PC-3 (cell line): Measurements from ENCODE around the gene HNMT. TPM values are rescaled to one million over a fixed set of nuclear protein-coding genes. Genes with fewer than 3 reads are reported as not detected.
"Not testable (repeated sequence)": the region's sequence is repeated elsewhere in the genome, so short reads cannot be mapped to it uniquely, and the experiment has no call there.

ENCODE experiments used
- ATAC-seq: fragments of 200-7000 bp; cut with Tn5 transposase; 2 replicates; pipeline ENCODE4 v1.9.1; 2020; ENCODE audit warnings: mild to moderate bottlenecking, moderate library complexity
- BruUV-seq: library from RNA; stranded (reverse); fragments of 400-500 nt; replicated peaks from 2 replicates; lab custom pipeline; 2021; lab: Mats Ljungman, UMichigan
- CTCF ChIA-PET: fragments of 300-600 bp; sonication (Branson Sonifier 250); formaldehyde crosslinking; loops from one replicate; lab custom pipeline; 2022; ENCODE audit warnings: antibody characterized with exemption; lab: Charles Lee
- POLR2A ChIA-PET: fragments of 300-600 bp; sonication (Branson Sonifier 250); formaldehyde crosslinking; loops from one replicate; lab custom pipeline; 2022; ENCODE audit warnings: antibody characterized with exemption; ENCODE audit not compliant: unreplicated experiment; lab: Charles Lee
- DNase-seq: peaks from one replicate; pipeline ENCODE4 v3.0.0-alpha.2; 2015
- H2AFZ ChIP-seq: fragments of 300-600 bp; sonication (generic); 2 replicates; pipeline ENCODE4 v1.6.0; 2016; ENCODE audit warnings: antibody characterized with exemption, low read length
- H3F3A ChIP-seq: fragments of 300-600 bp; sonication (generic); one replicate; pipeline ENCODE4 v1.6.0; 2017; ENCODE audit warnings: antibody characterized with exemption, low read length, control low read depth, mild to moderate bottlenecking; ENCODE audit not compliant: unreplicated experiment
- H3K27ac ChIP-seq: fragments of 300-600 bp; sonication (generic); 2 replicates; pipeline ENCODE4 v1.5.1; 2016; ENCODE audit warnings: mild to moderate bottlenecking, low read length
- H3K27me3 ChIP-seq: fragments of 300-600 bp; sonication (generic); 2 replicates; pipeline ENCODE4 v1.6.1; 2016; ENCODE audit warnings: low read length, mixed read lengths
- H3K36me3 ChIP-seq: fragments of 300-600 bp; sonication (generic); 2 replicates; pipeline ENCODE4 v1.6.1; 2016; ENCODE audit warnings: low read depth, mixed run types, low read length, mixed read lengths
- H3K4me1 ChIP-seq: fragments of 300-600 bp; sonication (generic); 2 replicates; pipeline ENCODE4 v1.5.1; 2016; ENCODE audit warnings: low read length; ENCODE audit not compliant: insufficient read depth
- H3K4me2 ChIP-seq: fragments of 300-600 bp; sonication (generic); 2 replicates; pipeline ENCODE4 v1.6.0; 2016; ENCODE audit warnings: low read length
- H3K4me3 ChIP-seq: fragments of 300-600 bp; sonication (generic); 2 replicates; pipeline ENCODE4 v1.5.1; 2016; ENCODE audit warnings: mild to moderate bottlenecking, low read length, mixed read lengths
- H3K79me2 ChIP-seq: fragments of 300-600 bp; sonication (generic); 2 replicates; pipeline ENCODE4 v1.6.1; 2017; ENCODE audit warnings: low read length, mixed read lengths
- H3K9ac ChIP-seq: fragments of 300-600 bp; sonication (generic); 2 replicates; pipeline ENCODE4 v1.6.0; 2016; ENCODE audit warnings: mild to moderate bottlenecking, low read length
- H3K9me2 ChIP-seq: fragments of 300-600 bp; sonication (generic); replicated peaks from 2 replicates; pipeline ENCODE4 v1.6.1; 2016; ENCODE audit warnings: mixed run types, low read length, mixed read lengths
- H3K9me3 ChIP-seq: fragments of 300-600 bp; sonication (generic); 2 replicates; pipeline ENCODE4 v1.6.1; 2016; ENCODE audit warnings: low read length, mixed read lengths
- H4K20me1 ChIP-seq: fragments of 300-600 bp; sonication (generic); 2 replicates; pipeline ENCODE4 v1.6.1; 2016; ENCODE audit warnings: low read length, mixed read lengths
- CTCF ChIP-seq: fragments of 300-600 bp; sonication (generic); conservative IDR thresholded peaks from 2 replicates; pipeline ENCODE4 v1.5.1; 2017; ENCODE audit warnings: antibody characterized with exemption, low read depth, mild to moderate bottlenecking, low read length
- EZH2 ChIP-seq: fragments of 300-600 bp; sonication (generic); IDR thresholded peaks from one replicate; pipeline ENCODE4 v1.6.1; 2017; ENCODE audit warnings: antibody characterized with exemption, mild to moderate bottlenecking, low read length; ENCODE audit not compliant: unreplicated experiment
- EZH2phosphoT487 ChIP-seq: fragments of 300-600 bp; sonication (generic); IDR thresholded peaks from 2 replicates; pipeline ENCODE4 v1.6.1; 2018; ENCODE audit warnings: mild to moderate bottlenecking, antibody characterized with exemption, low read length, borderline replicate concordance
- intact Hi-C: fragments of 100-400 bp; cut with micrococcal nuclease; formaldehyde crosslinking; loops from 2 replicates; pipeline ENCODE4 v1.9.0; 2023
- total RNA-seq: library from RNA; depleted of rRNA; stranded (reverse); fragments of >200 nt; gene quantifications from 2 replicates; pipeline ENCODE4 v1.2.3, GENCODE V29; 2014

HNMT gene
- total RNA-seq, 1 experiment from 2014 or later = 7.1 TPM

GRCh38 chr2:137969876-137970275 is 5.6 kb downstream of the HNMT start:
- Histone ChIP-seq H3K27me3 (no peaks in the 10 kb centered on the region), H3K4me1 (peaks cover 44% of the 10 kb centered on the region), H3K36me3 (no peaks in the 10 kb centered on the region), H3K9me3 (no peaks in the 10 kb centered on the region), H3K9ac (peak overlapping the region; percentile 13; the same call in 1 of the 2 replicates), H4K20me1 (no peaks in the 10 kb centered on the region), H3K79me2 (peaks cover 5% of the 10 kb centered on the region; the same call in 1 of the 2 replicates), H2AFZ (no peak overlapping the region), H3K27ac (peak overlapping the region; percentile 75), H3K4me3 (peak overlapping the region; percentile 10; the same call in 1 of the 2 replicates), H3F3A (peaks cover 5% of the 10 kb centered on the region), H3K9me2 (no peaks in the 10 kb centered on the region), H3K4me2 (peak overlapping the region; percentile 56)
- TF ChIP-seq EZH2 = no peak
- no peak for TF ChIP-seq EZH2phosphoT487
- TF ChIP-seq CTCF = no peak
- ATAC-seq (no peak), DNase-seq (no peak)
- no TSS peak for BruUV-seq
- ChIA-PET CTCF (no interaction called here), POLR2A (interaction anchor here (0.6 kb wide), 1 partner anchor 110 kb away, joined by 3 read pairs; no protein-coding TSS in a partner anchor)
- intact Hi-C loops = loop anchor here (2.0 to 10.0 kb wide), 5 partner anchors 102 to 535 kb away; partner anchors contain the start of gene SPOPL

- H3K27me3 ChIP-seq, H3K27ac ChIP-seq, POLR2A ChIA-PET, H3K9me2 ChIP-seq, H2AFZ ChIP-seq, ATAC-seq, DNase-seq, CTCF ChIA-PET, H4K20me1 ChIP-seq, H3K4me3 ChIP-seq, H3K9me3 ChIP-seq, intact Hi-C loops, BruUV-seq, H3K9ac ChIP-seq, H3K79me2 ChIP-seq, H3F3A ChIP-seq, H3K4me2 ChIP-seq, H3K36me3 ChIP-seq: not testable (repeated sequence)
- H3K4me1 ChIP-seq = peaks cover 45% of the 10 kb centered on the region
Observed at GRCh38 chr2:137971259-137971658, 7.0 kb downstream of the HNMT start.

DNA sequence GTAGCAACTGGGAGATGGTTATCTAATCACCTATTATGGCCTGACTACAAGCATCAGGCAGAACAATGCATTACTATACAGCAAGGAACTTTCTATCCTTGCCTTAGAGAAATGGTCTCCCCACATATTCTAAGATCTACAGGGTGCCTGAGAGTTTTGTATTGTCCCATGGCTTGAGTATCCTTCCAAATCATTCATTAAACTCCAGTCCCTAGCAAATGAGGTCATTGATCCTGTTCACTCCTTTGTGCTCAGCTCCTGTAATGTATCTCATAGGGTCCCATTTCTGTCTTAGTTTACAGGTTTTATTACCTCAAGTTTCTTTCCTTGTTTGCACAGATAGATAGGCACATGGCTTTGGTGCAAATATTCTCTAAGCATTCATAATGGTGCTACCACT is 9.0 kb downstream of the HNMT start:
- TF ChIP-seq EZH2phosphoT487 (no peak), EZH2 (no peak), CTCF (no peak)

More for the DNA sequence above, 9.0 kb downstream of the HNMT start:
- H3K4me1 ChIP-seq = peaks cover 51% of the 10 kb centered on the region
- DNase-seq = no peak
- no peaks in the 10 kb centered on the region for H3K79me2 ChIP-seq
- no peaks in the 10 kb centered on the region for H3K9me2 ChIP-seq
- no peak overlapping the region for H2AFZ ChIP-seq
- no peaks in the 10 kb centered on the region for H4K20me1 ChIP-seq
- H3K4me3 ChIP-seq = no peak overlapping the region
- BruUV-seq = no TSS peak
- ChIA-PET POLR2A (no interaction called here), CTCF (no interaction called here)
- intact Hi-C loops = no loop called here
- no peak for ATAC-seq
- no peaks in the 10 kb centered on the region for H3K36me3 ChIP-seq
- peaks cover 5% of the 10 kb centered on the region for H3F3A ChIP-seq
- H3K27ac ChIP-seq = no peak overlapping the region
- no peaks in the 10 kb centered on the region for H3K9me3 ChIP-seq
- no peaks in the 10 kb centered on the region for H3K27me3 ChIP-seq
- no peak overlapping the region for H3K4me2 ChIP-seq
- no peak overlapping the region for H3K9ac ChIP-seq
